Adrenal gland (tissue), 12 donors: Measurements from ENCODE around the gene TMEM175. TPM values are rescaled to one million over a fixed set of nuclear protein-coding genes. Genes with fewer than 3 reads are reported as not detected.
"Not testable (repeated sequence)": the region's sequence is repeated elsewhere in the genome, so short reads cannot be mapped to it uniquely, and the experiment has no call there.

Experiments used
- DNase-seq, 7 donors: peaks; one replicate each; pipeline ENCODE4 v3.0.0-alpha.2; 2019 to 2020
- H3K27ac ChIP-seq, 5 donors: fragments of 200-600 bp; sonication (generic) in 4 of 5; 1 replicate in 3 of 5; 2 replicates in 2 of 5; pipeline versions ENCODE4 v1.5.1 to v1.8.0; 2016 to 2020; ENCODE audit warnings: mild to moderate bottlenecking in 1 of 5
- H3K27me3 ChIP-seq: fragments of 200-600 bp; 2 replicates; pipeline ENCODE4 v1.8.0; 2021
- H3K36me3 ChIP-seq, 2 donors: fragments of 200-600 bp; replicated peaks in 1 of 2; 1 replicate in 1 of 2; 2 replicates in 1 of 2; pipeline versions ENCODE4 v1.5.1 to v1.8.0; 2018 to 2022
- H3K4me1 ChIP-seq, 2 donors: fragments of 200-600 bp; replicated peaks in 1 of 2; 1 replicate in 1 of 2; 2 replicates in 1 of 2; pipeline versions ENCODE4 v1.5.1 to v1.8.0; 2018 to 2021
- H3K4me3 ChIP-seq, 4 donors: fragments of 200-600 bp; sonication (generic) in 3 of 4; one replicate each; pipeline ENCODE4 v1.5.1; 2016 to 2018
- H3K9me3 ChIP-seq, 3 donors: fragments of 200-600 bp; sonication (generic) in 1 of 3; replicated peaks in 1 of 3; 1 replicate in 2 of 3; 2 replicates in 1 of 3; pipeline versions ENCODE4 v1.5.1 to v1.8.0; 2016 to 2021
- POLR2A ChIP-seq, 2 donors: fragments of 450-650 bp; IDR thresholded peaks; one replicate each; pipeline ENCODE4 v1.6.1; 2017; ENCODE audit warnings: antibody characterized with exemption in 2 of 2, mild to moderate bottlenecking in 2 of 2, moderate library complexity in 1 of 2
- WGBS, 4 donors: extraction: QIAGEN DNeasy Blood & Tissue Kit in 2 of 4; methylation state at CpG; one replicate each; pipeline versions ENCODE4 v1.1.5 to v1.1.7; 2013 to 2017; 5-methylcytosine and 5-hydroxymethylcytosine counted together
- intact Hi-C, 2 donors: fragments of 100-400 bp; cut with DNase I; formaldehyde crosslinking; loops; one replicate each; pipeline versions ENCODE4 v1.14.1 to v1.15.0; 2022 to 2023
- polyA plus RNA-seq, 3 donors: library from polyadenylated mRNA; stranded (reverse); fragments of 200-250 nt in 2 of 3; fragments of 350-450 nt in 1 of 3; fragmentation: Illumina TruSeq in 1 of 3; extraction: RNeasy Lipid Tissue Mini Kit (QIAGEN cat#74804) in 1 of 3; gene quantifications; one replicate each; pipeline ENCODE4 v1.2.3, GENCODE V29; 2013 to 2014
- total RNA-seq, 9 donors: library from RNA; depleted of rRNA in 4 of 9; stranded (reverse); fragments of >200 nt in 4 of 9; fragments of 120-200 nt in 1 of 9; fragmentation: NEBNext Ultra II Directional in 1 of 9; extraction: Animal tissue kit (Norgen Biotek cat#: 25700) in 1 of 9; gene quantifications; one replicate each; pipeline versions ENCODE4 v1.1.0 to v1.2.4, GENCODE V29; 2013 to 2023
- TF ChIP-seq, protein P1 (sequence below), 6 experiments: fragments of 450-650 bp in 4 of 6; fragments of 200-600 bp in 2 of 6; sonication (generic) in 1 of 6; IDR thresholded peaks; 1 replicate in 5 of 6; 2 replicates in 1 of 6; pipeline versions ENCODE4 v1.5.1 to v1.8.0; 2016 to 2021; ENCODE audit warnings: antibody characterized with exemption in 6 of 6, mild to moderate bottlenecking in 2 of 6, moderate library complexity in 1 of 6
- donor health status: healthy with polysubstance abuse.
- donor health status: Bipolar disorder and iron deficiency.
- donor health status: DM: yes; HTN: yes; CAD: no.
- donor health status: DM: no; HTN: no; CAD: no.
- donor health status: DM: no; HTN: no; CAD: no.
- donor health status: DM: yes; HTN: yes; CAD: no.

The TMEM175 gene
- total and polyA plus RNA-seq, 12 donors: 20.2 to 142 (median 47.9) TPM

DNA sequence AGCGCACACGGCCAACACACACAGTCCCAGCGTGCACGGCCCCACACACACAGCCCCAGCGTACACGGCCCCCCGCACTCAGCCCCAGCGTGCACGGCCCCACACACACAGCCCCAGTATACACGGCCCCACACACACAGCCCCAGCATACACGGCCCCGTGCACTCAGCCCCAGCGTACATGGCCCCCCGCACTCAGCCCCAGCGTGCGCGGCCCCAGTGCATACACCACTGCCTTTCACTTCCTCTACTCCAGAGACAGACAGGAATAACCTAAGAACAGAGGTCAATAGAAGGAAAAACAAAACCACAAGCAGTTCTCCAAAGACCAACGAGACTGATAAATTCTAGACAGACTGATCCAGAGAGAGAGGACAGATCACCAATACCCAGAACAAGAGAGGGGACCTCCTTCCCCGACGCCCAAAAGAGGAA, 17.2 kb upstream of the TMEM175 start:
- Histone ChIP-seq H3K27ac (peak overlapping the region in 1 of 5 donors; percentile 43), H3K4me1 (peaks cover 0 to 3% of the 10 kb centered on the region in 2 donors), H3K27me3 (no peaks in the 10 kb centered on the region), H3K36me3 (peaks cover 0 to 24% of the 10 kb centered on the region in 2 donors), H3K4me3 (peak overlapping the region in 1 of 4 donors; percentile 10), H3K9me3 (no peaks in the 10 kb centered on the region)
- 38 to 63% (median 56%) methylated on average over 10 to 20 of the region's 20 CpGs for WGBS, 4 donors
- intact Hi-C loops: no loop called here
- no peak for TF ChIP-seq POLR2A (IDR thresholded peaks at IDR 0.05)
- TF ChIP-seq, protein P1, sequence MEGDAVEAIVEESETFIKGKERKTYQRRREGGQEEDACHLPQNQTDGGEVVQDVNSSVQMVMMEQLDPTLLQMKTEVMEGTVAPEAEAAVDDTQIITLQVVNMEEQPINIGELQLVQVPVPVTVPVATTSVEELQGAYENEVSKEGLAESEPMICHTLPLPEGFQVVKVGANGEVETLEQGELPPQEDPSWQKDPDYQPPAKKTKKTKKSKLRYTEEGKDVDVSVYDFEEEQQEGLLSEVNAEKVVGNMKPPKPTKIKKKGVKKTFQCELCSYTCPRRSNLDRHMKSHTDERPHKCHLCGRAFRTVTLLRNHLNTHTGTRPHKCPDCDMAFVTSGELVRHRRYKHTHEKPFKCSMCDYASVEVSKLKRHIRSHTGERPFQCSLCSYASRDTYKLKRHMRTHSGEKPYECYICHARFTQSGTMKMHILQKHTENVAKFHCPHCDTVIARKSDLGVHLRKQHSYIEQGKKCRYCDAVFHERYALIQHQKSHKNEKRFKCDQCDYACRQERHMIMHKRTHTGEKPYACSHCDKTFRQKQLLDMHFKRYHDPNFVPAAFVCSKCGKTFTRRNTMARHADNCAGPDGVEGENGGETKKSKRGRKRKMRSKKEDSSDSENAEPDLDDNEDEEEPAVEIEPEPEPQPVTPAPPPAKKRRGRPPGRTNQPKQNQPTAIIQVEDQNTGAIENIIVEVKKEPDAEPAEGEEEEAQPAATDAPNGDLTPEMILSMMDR (IDR thresholded peaks at IDR 0.05): no peak
- peak in 1 of 7 donors; percentile 5 for DNase-seq

DNA sequence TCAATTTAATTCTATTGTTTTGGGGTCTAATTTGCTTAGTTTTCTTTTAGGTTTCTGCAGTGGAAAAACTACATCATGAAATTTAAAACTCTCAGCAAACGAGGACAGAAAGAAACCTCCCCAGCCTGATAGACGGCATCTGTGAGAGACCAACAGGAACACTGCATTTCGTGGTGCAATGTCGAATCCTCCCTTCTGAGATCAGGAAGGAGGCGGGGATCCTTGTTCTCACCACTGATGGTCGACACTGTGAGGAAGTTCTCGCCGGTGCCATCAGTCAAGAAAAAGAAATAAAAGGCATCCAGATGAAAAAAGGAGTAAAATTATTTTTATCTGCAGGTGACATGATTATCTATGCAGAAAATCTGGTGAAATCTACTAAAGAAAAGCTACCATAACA, 16.7 kb upstream of the TMEM175 start:
- peaks cover 0 to 23% of the 10 kb centered on the region in 2 donors for H3K36me3 ChIP-seq
- WGBS, 4 donors: 44 to 53% (median 51%) methylated on average over 8 of the region's 8 CpGs
- peak in 3 of 7 donors; percentile 21 to 32 (median 22) for DNase-seq
- intact Hi-C loops: no loop called here
- peaks cover 0 to 3% of the 10 kb centered on the region in 2 donors for H3K4me1 ChIP-seq
- no peaks in the 10 kb centered on the region for H3K27me3 ChIP-seq
- H3K4me3 ChIP-seq: peak overlapping the region in 1 of 4 donors; percentile 10
- TF ChIP-seq POLR2A (IDR thresholded peaks at IDR 0.05): no peak
- TF ChIP-seq, protein P1 (IDR thresholded peaks at IDR 0.05): no peak
- no peaks in the 10 kb centered on the region for H3K9me3 ChIP-seq
- H3K27ac ChIP-seq: peak overlapping the region in 1 of 5 donors; percentile 43

DNA sequence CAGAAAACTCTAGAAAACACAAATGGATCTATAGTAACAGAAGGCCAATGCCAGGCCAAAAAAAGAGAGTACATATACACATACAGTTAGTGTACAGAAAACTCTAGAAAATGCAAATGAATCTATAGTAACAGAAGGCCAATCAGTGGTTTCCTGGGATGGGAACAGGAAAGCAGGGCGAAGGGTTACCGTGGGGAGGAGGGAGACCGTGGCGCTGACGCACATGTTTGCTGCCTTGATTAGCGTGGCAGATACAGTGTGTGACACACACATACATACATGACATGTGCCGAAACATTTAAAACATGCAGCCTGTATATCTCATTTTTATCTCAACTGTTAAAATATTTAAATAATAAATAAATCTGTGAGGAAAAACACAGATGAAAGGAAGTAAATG, 14.8 kb upstream of the TMEM175 start:
- no peak for DNase-seq
- no peak overlapping the region for H3K27ac ChIP-seq
- 93 to 98% (median 96%) methylated on average over 7 of the region's 7 CpGs for WGBS, 4 donors
- H3K27me3 ChIP-seq: no peaks in the 10 kb centered on the region
- peaks cover 6 to 7% of the 10 kb centered on the region in 2 donors for H3K4me1 ChIP-seq
- H3K4me3 ChIP-seq: no peak overlapping the region
- no peaks in the 10 kb centered on the region for H3K9me3 ChIP-seq
- TF ChIP-seq, protein P1 (IDR thresholded peaks at IDR 0.05): no peak
- TF ChIP-seq POLR2A (IDR thresholded peaks at IDR 0.05): no peak
- H3K36me3 ChIP-seq: peaks cover 0 to 4% of the 10 kb centered on the region in 2 donors
- intact Hi-C loops: no loop called here

DNA sequence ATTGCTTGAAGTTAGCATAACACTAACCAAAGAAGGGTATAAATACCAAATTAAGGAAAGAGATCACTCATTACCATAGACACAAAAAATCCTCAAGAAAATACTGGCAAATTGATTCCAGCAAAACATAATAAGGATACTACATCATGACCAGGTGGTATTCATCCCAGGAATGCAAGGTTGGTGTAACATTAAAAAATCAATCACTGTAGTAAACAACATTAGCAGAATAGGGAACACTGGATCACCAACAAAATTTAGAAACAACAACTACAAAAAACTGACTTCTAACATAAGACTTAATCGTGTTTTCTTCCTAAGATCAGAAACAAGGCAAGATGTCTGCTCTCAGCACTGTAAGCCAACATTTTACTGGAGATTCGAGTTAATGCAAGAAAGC, 14.3 kb upstream of the TMEM175 start:
- H3K9me3 ChIP-seq: no peaks in the 10 kb centered on the region
- H3K36me3 ChIP-seq: no peaks in the 10 kb centered on the region
- intact Hi-C loops: no loop called here
- no peak overlapping the region for H3K27ac ChIP-seq
- DNase-seq: no peak
- no peak overlapping the region for H3K4me3 ChIP-seq
- H3K27me3 ChIP-seq: no peaks in the 10 kb centered on the region
- no peak for TF ChIP-seq POLR2A (IDR thresholded peaks at IDR 0.05)
- TF ChIP-seq, protein P1 (IDR thresholded peaks at IDR 0.05): no peak
- H3K4me1 ChIP-seq: peaks cover 7 to 11% of the 10 kb centered on the region in 2 donors
- WGBS, 4 donors: 97 to 100% (median 98%) methylated on average over 2 of the region's 2 CpGs

DNA sequence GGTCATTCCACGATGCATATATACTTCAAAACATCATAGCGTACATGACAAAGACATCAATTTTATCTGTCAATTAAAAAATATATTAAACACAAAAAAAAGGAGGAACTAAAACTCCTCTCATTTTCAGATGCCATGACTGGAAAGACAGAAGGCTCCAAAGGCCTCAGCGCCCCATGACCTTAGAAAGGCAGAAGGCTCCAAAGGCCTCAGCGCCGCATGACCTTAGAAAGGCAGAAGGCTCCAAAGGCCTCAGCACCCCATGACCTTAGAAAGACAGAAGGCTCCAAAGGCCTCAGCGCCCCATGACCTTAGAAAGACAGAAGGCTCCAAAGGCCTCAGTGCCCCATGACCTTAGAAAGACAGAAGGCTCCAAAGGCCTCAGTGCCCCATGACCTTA, 13.7 kb upstream of the TMEM175 start:
- H3K4me3 ChIP-seq, H3K36me3 ChIP-seq, DNase-seq, H3K27ac ChIP-seq, H3K27me3 ChIP-seq, intact Hi-C loops, H3K9me3 ChIP-seq: not testable (repeated sequence)
- peaks cover 7 to 12% of the 10 kb centered on the region in 2 donors for H3K4me1 ChIP-seq
- 80 to 94% (median 89%) methylated on average over 6 of the region's 6 CpGs for WGBS, 4 donors

DNA sequence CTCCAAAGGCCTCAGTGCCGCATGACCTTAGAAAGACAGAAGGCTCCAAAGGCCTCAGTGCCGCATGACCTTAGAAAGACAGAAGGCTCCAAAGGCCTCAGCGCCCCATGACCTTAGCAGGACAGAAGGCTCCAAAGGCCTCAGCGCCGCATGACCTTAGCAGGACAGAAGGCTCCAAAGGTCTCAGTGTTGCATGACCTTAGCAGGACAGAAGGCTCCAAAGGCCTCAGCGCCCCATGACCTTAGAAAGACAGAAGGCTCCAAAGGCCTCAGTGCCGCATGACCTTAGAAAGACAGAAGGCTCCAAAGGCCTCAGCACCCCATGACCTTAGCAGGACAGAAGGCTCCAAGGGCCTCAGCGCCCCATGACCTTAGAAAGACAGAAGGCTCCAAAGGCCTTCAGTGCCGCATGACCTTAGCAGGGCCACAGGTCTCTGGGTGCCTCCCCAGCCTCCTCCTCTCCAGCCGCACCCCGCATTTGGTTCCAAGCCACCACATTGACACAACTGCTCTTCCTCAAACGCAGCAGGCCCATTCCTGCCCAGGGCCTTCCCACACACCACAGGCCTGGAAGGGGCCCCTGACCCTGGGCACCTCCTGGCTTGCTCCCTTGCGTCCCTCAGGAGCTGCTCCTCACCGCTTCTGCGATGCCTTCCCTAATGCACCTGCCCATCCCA, 13.1 kb upstream of the TMEM175 start:
- peak in 2 of 7 donors; percentile 10 to 14 for DNase-seq
- 90 to 94% (median 94%) methylated on average over 14 to 15 of the region's 15 CpGs for WGBS, 4 donors
- H3K36me3 ChIP-seq, intact Hi-C loops, H3K9me3 ChIP-seq, H3K4me3 ChIP-seq, H3K27me3 ChIP-seq: not testable (repeated sequence)
- Histone ChIP-seq H3K27ac (peak overlapping the region in 1 of 5 donors; percentile 7), H3K4me1 (peaks cover 7 to 12% of the 10 kb centered on the region in 2 donors)
